CD4-positive, alpha-beta memory T cell (primary cell): Measurements from ENCODE around the gene CHL1. TPM values are rescaled to one million over a fixed set of nuclear protein-coding genes. Genes with fewer than 3 reads are reported as not detected.

Experiments
- CTCF ChIA-PET: fragments of 350-600 bp; sonication (Branson Sonifier 250); formaldehyde crosslinking; loops from one replicate; lab custom pipeline; 2021; ENCODE audit warnings: inconsistent platforms; ENCODE audit not compliant: partially characterized antibody; lab: Charles Lee
- POLR2A ChIA-PET: fragments of 350-600 bp; sonication (Branson Sonifier 250); formaldehyde crosslinking; loops from one replicate; lab custom pipeline; 2021; ENCODE audit not compliant: partially characterized antibody; lab: Charles Lee
- DNase-seq, 5 donors: peaks; one replicate each; pipeline versions ENCODE4 v3.0.0 to v3.0.0-alpha.2; 2020 to 2022; ENCODE audit warnings: mixed read lengths in 1 of 5
- H3K27ac ChIP-seq: one replicate; pipeline ENCODE4 v1.7.0; 2013; ENCODE audit warnings: low read depth, low read length
- H3K27me3 ChIP-seq: 2 replicates; pipeline ENCODE4 v1.7.0; 2013; ENCODE audit warnings: mild to moderate bottlenecking, low read length, moderate library complexity; ENCODE audit not compliant: insufficient read depth
- H3K36me3 ChIP-seq: 2 replicates; pipeline ENCODE4 v1.7.0; 2013; ENCODE audit warnings: mild to moderate bottlenecking, low read length, moderate library complexity; ENCODE audit not compliant: insufficient read depth
- H3K4me1 ChIP-seq: 2 replicates; pipeline ENCODE4 v1.7.0; 2013; ENCODE audit warnings: mild to moderate bottlenecking, low read length, moderate library complexity; ENCODE audit not compliant: insufficient read depth
- H3K4me3 ChIP-seq, 2 donors: one replicate each; pipeline ENCODE4 v1.7.0; 2013; ENCODE audit warnings: low read length in 2 of 2, mild to moderate bottlenecking in 1 of 2
- H3K9me3 ChIP-seq, 2 donors: one replicate each; pipeline ENCODE4 v1.7.0; 2013; ENCODE audit warnings: low read length in 2 of 2, control low read depth in 1 of 2; ENCODE audit not compliant: control insufficient read depth in 1 of 2
- H3K27ac Mint-ChIP-seq, 7 donors: one replicate each; pipeline ENCODE4 v1.8.0; 2020 to 2021; ENCODE audit warnings: mixed read lengths in 7 of 7, mild to moderate bottlenecking in 6 of 7, inconsistent platforms in 3 of 7, moderate library complexity in 3 of 7
- H3K27me3 Mint-ChIP-seq, 2 donors: one replicate each; pipeline ENCODE4 v1.8.0; 2020 to 2021; ENCODE audit warnings: mixed read lengths in 2 of 2
- H3K36me3 Mint-ChIP-seq, 2 donors: one replicate each; pipeline ENCODE4 v1.8.0; 2020 to 2021; ENCODE audit warnings: mixed read lengths in 2 of 2, inconsistent platforms in 1 of 2, mild to moderate bottlenecking in 1 of 2
- H3K4me1 Mint-ChIP-seq, 4 donors: one replicate each; pipeline ENCODE4 v1.8.0; 2020 to 2021; ENCODE audit warnings: mixed read lengths in 4 of 4, mild to moderate bottlenecking in 1 of 4
- H3K4me3 Mint-ChIP-seq, 8 donors: one replicate each; pipeline ENCODE4 v1.8.0; 2020 to 2021; ENCODE audit warnings: mixed read lengths in 8 of 8, mild to moderate bottlenecking in 7 of 8, moderate library complexity in 6 of 8, inconsistent platforms in 3 of 8
- H3K9me3 Mint-ChIP-seq, 8 donors: one replicate each; pipeline ENCODE4 v1.8.0; 2020 to 2021; ENCODE audit warnings: mixed read lengths in 8 of 8, mild to moderate bottlenecking in 5 of 8, inconsistent platforms in 3 of 8, moderate library complexity in 1 of 8
- intact Hi-C: fragments of 100-400 bp; cut with micrococcal nuclease; formaldehyde crosslinking; loops from one replicate; pipeline ENCODE4 v1.15.1; 2023
- polyA plus RNA-seq, 2 donors: library from polyadenylated mRNA; unstranded; fragments of 300-500 nt; fragmentation: Illumina TruSeq; gene quantifications; one replicate each; pipeline ENCODE4 v1.2.3, GENCODE V29; 2021
- total RNA-seq, 2 experiments: library from RNA; stranded (reverse); gene quantifications; one replicate each; pipeline ENCODE4 v1.2.3, GENCODE V29; 2021

CHL1 gene
- total and polyA plus RNA-seq, 4 experiments from 2014 or later = not detected

GRCh38 chr3:200758-201325, 4.3 kb downstream of the CHL1 start:
- Mint-ChIP-seq H3K9me3 (peaks cover 0 to 10% (median 5%) of the 10 kb centered on the region in 8 donors), H3K4me1 (peaks cover 3 to 6% (median 4%) of the 10 kb centered on the region in 4 donors), H3K27me3 (peaks cover 7 to 12% of the 10 kb centered on the region in 2 donors), H3K27ac (no peak overlapping the region), H3K4me3 (no peak overlapping the region), H3K36me3 (no peaks in the 10 kb centered on the region)
- Histone ChIP-seq H3K4me1 (no peaks in the 10 kb centered on the region), H3K9me3 (no peaks in the 10 kb centered on the region), H3K27ac (no peak overlapping the region), H3K4me3 (no peak overlapping the region), H3K36me3 (no peaks in the 10 kb centered on the region), H3K27me3 (no peaks in the 10 kb centered on the region)
- ChIA-PET CTCF (no interaction called here), POLR2A (no interaction called here)
- intact Hi-C loops = no loop called here
- DNase-seq = no peak

- no peaks in the 10 kb centered on the region for H3K36me3 Mint-ChIP-seq
- DNase-seq = no peak
- H3K27ac Mint-ChIP-seq = no peak overlapping the region
- intact Hi-C loops = no loop called here
- H3K27me3 Mint-ChIP-seq = peaks cover 2 to 3% of the 10 kb centered on the region in 2 donors
- ChIA-PET CTCF (no interaction called here), POLR2A (no interaction called here)
- Histone ChIP-seq H3K9me3 (no peaks in the 10 kb centered on the region), H3K4me3 (no peak overlapping the region), H3K27ac (no peak overlapping the region), H3K36me3 (no peaks in the 10 kb centered on the region), H3K27me3 (no peaks in the 10 kb centered on the region), H3K4me1 (no peaks in the 10 kb centered on the region)
- peaks cover 0 to 5% (median under 1%) of the 10 kb centered on the region in 8 donors for H3K9me3 Mint-ChIP-seq
- no peak overlapping the region for H3K4me3 Mint-ChIP-seq
- H3K4me1 Mint-ChIP-seq = no peaks in the 10 kb centered on the region
Observed at GRCh38 chr3:204102-204501, 7.5 kb downstream of the CHL1 start.

GRCh38 chr3:207973-208372, 11.4 kb downstream of the CHL1 start:
- no peak for DNase-seq
- Mint-ChIP-seq H3K4me3 (no peak overlapping the region), H3K36me3 (no peaks in the 10 kb centered on the region), H3K27me3 (peaks cover 0 to 3% of the 10 kb centered on the region in 2 donors), H3K27ac (no peak overlapping the region), H3K9me3 (peaks cover 0 to 5% (median 3%) of the 10 kb centered on the region in 8 donors), H3K4me1 (no peaks in the 10 kb centered on the region)
- POLR2A ChIA-PET = no interaction called here
- no peak overlapping the region for H3K4me3 ChIP-seq
- no peaks in the 10 kb centered on the region for H3K4me1 ChIP-seq
- no peaks in the 10 kb centered on the region for H3K36me3 ChIP-seq
- no peak overlapping the region for H3K27ac ChIP-seq
- intact Hi-C loops = no loop called here
- CTCF ChIA-PET = no interaction called here
- no peaks in the 10 kb centered on the region for H3K9me3 ChIP-seq
- H3K27me3 ChIP-seq = no peaks in the 10 kb centered on the region

GRCh38 chr3:210669-211068, 14.1 kb downstream of the CHL1 start:
- CTCF ChIA-PET = no interaction called here
- POLR2A ChIA-PET = no interaction called here
- H3K27ac ChIP-seq = no peak overlapping the region
- no peaks in the 10 kb centered on the region for H3K27me3 ChIP-seq
- H3K4me3 Mint-ChIP-seq = no peak overlapping the region
- peaks cover 0 to 3% of the 10 kb centered on the region in 2 donors for H3K27me3 Mint-ChIP-seq
- no peaks in the 10 kb centered on the region for H3K36me3 Mint-ChIP-seq
- no peaks in the 10 kb centered on the region for H3K4me1 Mint-ChIP-seq
- no peak overlapping the region for H3K4me3 ChIP-seq
- no peak overlapping the region for H3K27ac Mint-ChIP-seq
- H3K36me3 ChIP-seq = no peaks in the 10 kb centered on the region
- intact Hi-C loops = no loop called here
- DNase-seq = no peak
- H3K9me3 Mint-ChIP-seq = peaks cover 0 to 6% (median 0%) of the 10 kb centered on the region in 8 donors
- H3K4me1 ChIP-seq = no peaks in the 10 kb centered on the region
- H3K9me3 ChIP-seq = no peaks in the 10 kb centered on the region

GRCh38 chr3:212432-212831, 15.9 kb downstream of the CHL1 start:
- Mint-ChIP-seq H3K36me3 (no peaks in the 10 kb centered on the region), H3K9me3 (peaks cover 0 to 6% (median 0%) of the 10 kb centered on the region in 8 donors), H3K27ac (no peak overlapping the region), H3K4me3 (no peak overlapping the region), H3K27me3 (peaks cover 0 to 3% of the 10 kb centered on the region in 2 donors), H3K4me1 (no peaks in the 10 kb centered on the region)
- no peak overlapping the region for H3K4me3 ChIP-seq
- CTCF ChIA-PET = no interaction called here
- intact Hi-C loops = no loop called here
- POLR2A ChIA-PET = no interaction called here
- no peaks in the 10 kb centered on the region for H3K9me3 ChIP-seq
- H3K4me1 ChIP-seq = no peaks in the 10 kb centered on the region
- no peaks in the 10 kb centered on the region for H3K36me3 ChIP-seq
- H3K27me3 ChIP-seq = no peaks in the 10 kb centered on the region
- H3K27ac ChIP-seq = no peak overlapping the region
- DNase-seq = no peak

GRCh38 chr3:217099-217813, 20.7 kb downstream of the CHL1 start:
- Histone ChIP-seq H3K9me3 (no peaks in the 10 kb centered on the region), H3K4me3 (no peak overlapping the region), H3K4me1 (no peaks in the 10 kb centered on the region), H3K36me3 (no peaks in the 10 kb centered on the region), H3K27ac (no peak overlapping the region), H3K27me3 (no peaks in the 10 kb centered on the region)
- DNase-seq = no peak
- Mint-ChIP-seq H3K4me1 (no peaks in the 10 kb centered on the region), H3K27me3 (no peaks in the 10 kb centered on the region), H3K9me3 (peaks cover 0 to 4% (median 0%) of the 10 kb centered on the region in 8 donors), H3K4me3 (no peak overlapping the region), H3K27ac (no peak overlapping the region), H3K36me3 (no peaks in the 10 kb centered on the region)
- intact Hi-C loops = no loop called here
- ChIA-PET CTCF (no interaction called here), POLR2A (no interaction called here)

- Histone ChIP-seq H3K36me3 (no peaks in the 10 kb centered on the region), H3K4me1 (no peaks in the 10 kb centered on the region), H3K27me3 (no peaks in the 10 kb centered on the region), H3K4me3 (no peak overlapping the region), H3K9me3 (no peaks in the 10 kb centered on the region), H3K27ac (no peak overlapping the region)
- DNase-seq = no peak
- ChIA-PET CTCF (no interaction called here), POLR2A (no interaction called here)
- H3K27ac Mint-ChIP-seq = peak overlapping the region in 1 of 7 donors; percentile 8
- no peaks in the 10 kb centered on the region for H3K36me3 Mint-ChIP-seq
- no peak overlapping the region for H3K4me3 Mint-ChIP-seq
- intact Hi-C loops = no loop called here
- no peaks in the 10 kb centered on the region for H3K27me3 Mint-ChIP-seq
- H3K9me3 Mint-ChIP-seq = peaks cover 0 to 8% (median under 1%) of the 10 kb centered on the region in 8 donors
- no peaks in the 10 kb centered on the region for H3K4me1 Mint-ChIP-seq
Observed at GRCh38 chr3:217948-218347, 21.4 kb downstream of the CHL1 start.
